SK-N-SH (cell line): ENCODE results near the gene TSEN2. TPM values are rescaled to one million over a fixed set of nuclear protein-coding genes. Genes with fewer than 3 reads are reported as not detected.
"Not testable (repeated sequence)": the region's sequence is repeated elsewhere in the genome, so short reads cannot be mapped to it uniquely, and the experiment has no call there.

ENCODE experiments used
- CTCF ChIA-PET: fragments of 300-600, 350-600 bp; formaldehyde crosslinking; extraction: SDS; loops from one replicate; lab custom pipeline; 2021; lab: Yijun Ruan, JAX
- POLR2A ChIA-PET: fragments of 350-600 bp; sonication (Branson Sonifier 250); formaldehyde crosslinking; extraction: SDS; loops from one replicate; lab custom pipeline; 2020; ENCODE audit warnings: antibody characterized with exemption, inconsistent platforms; lab: Yijun Ruan, JAX
- DNase-seq: peaks from one replicate; pipeline ENCODE4 v3.0.0; 2012
- H2AFZ ChIP-seq: fragments of 200-600 bp; sonication (generic); 2 replicates; pipeline ENCODE4 v1.8.1; 2016; ENCODE audit warnings: antibody characterized with exemption, mild to moderate bottlenecking, low read depth
- H3F3A ChIP-seq: fragments of 200-600 bp; sonication (generic); replicated peaks from 2 replicates; pipeline ENCODE3; 2016; ENCODE audit warnings: antibody characterized with exemption, mild to moderate bottlenecking; ENCODE audit not compliant: insufficient read depth
- H3K27ac ChIP-seq, 2 experiments: fragments of 200-500 bp in 1 of 2; fragments of 200-600 bp in 1 of 2; sonication (Bioruptor generic) in 1 of 2; sonication (generic), shearing (Covaris generic) in 1 of 2; 2 replicates each; pipeline versions ENCODE4 v1.5.1 to v1.6.1; 2014 to 2016; ENCODE audit warnings: low read depth in 2 of 2, inconsistent platforms in 1 of 2, low read length in 1 of 2, mild to moderate bottlenecking in 1 of 2, mixed read lengths in 1 of 2
- H3K27me3 ChIP-seq: fragments of 200-600 bp; sonication (generic), shearing (Covaris generic); 2 replicates; pipeline ENCODE4 v1.6.1; 2016; ENCODE audit warnings: mixed run types; ENCODE audit not compliant: insufficient read depth
- H3K36me3 ChIP-seq, 2 experiments: fragments of 200-500 bp in 1 of 2; fragments of 200-600 bp in 1 of 2; sonication (Bioruptor generic) in 1 of 2; sonication (generic) in 1 of 2; replicated peaks in 1 of 2; 2 replicates each; pipeline versions ENCODE3 to v1.5.1; 2014 to 2016; ENCODE audit warnings: low read length in 1 of 2, mild to moderate bottlenecking in 1 of 2; ENCODE audit not compliant: insufficient read depth in 2 of 2, control insufficient read depth in 1 of 2
- H3K4me1 ChIP-seq, 2 experiments: fragments of 200-500 bp in 1 of 2; fragments of 200-600 bp in 1 of 2; sonication (Bioruptor generic) in 1 of 2; sonication (generic), shearing (Covaris generic) in 1 of 2; 2 replicates each; pipeline versions ENCODE4 v1.5.1 to v1.6.1; 2014 to 2016; ENCODE audit warnings: low read depth in 1 of 2, low read length in 1 of 2, mixed run types in 1 of 2; ENCODE audit not compliant: insufficient read depth in 2 of 2, control insufficient read depth in 1 of 2
- H3K4me2 ChIP-seq: fragments of 200-600 bp; sonication (generic), shearing (Covaris generic); 2 replicates; pipeline ENCODE4 v1.6.1; 2017; ENCODE audit warnings: mixed run types
- H3K4me3 ChIP-seq, 2 experiments: fragments of 200-500 bp in 1 of 2; fragments of 200-600 bp in 1 of 2; sonication (Bioruptor generic) in 1 of 2; sonication (generic), shearing (Covaris generic) in 1 of 2; 2 replicates each; pipeline versions ENCODE4 v1.5.1 to v1.8.1; 2014 to 2016; ENCODE audit warnings: low read depth in 2 of 2, inconsistent platforms in 1 of 2, low read length in 1 of 2, mild to moderate bottlenecking in 1 of 2, mixed read lengths in 1 of 2, moderate library complexity in 1 of 2
- H3K79me2 ChIP-seq: fragments of 200-600 bp; sonication (generic); 2 replicates; pipeline ENCODE4 v1.8.1; 2017; ENCODE audit warnings: mild to moderate bottlenecking; ENCODE audit not compliant: insufficient read depth
- H3K9ac ChIP-seq: fragments of 200-600 bp; sonication (generic); 2 replicates; pipeline ENCODE4 v1.6.1; 2017; ENCODE audit warnings: mixed run types
- H3K9me2 ChIP-seq: fragments of 200-600 bp; sonication (generic); 2 replicates; pipeline ENCODE4 v1.6.1; 2017; ENCODE audit warnings: mixed run types
- H3K9me3 ChIP-seq: fragments of 200-600 bp; sonication (generic); 2 replicates; pipeline ENCODE4 v1.6.1; 2017; ENCODE audit warnings: mixed run types, mild to moderate bottlenecking, moderate library complexity
- H4K20me1 ChIP-seq: fragments of 200-600 bp; sonication (generic); 2 replicates; pipeline ENCODE4 v1.6.1; 2017; ENCODE audit warnings: mild to moderate bottlenecking, mixed run types; ENCODE audit not compliant: insufficient read depth
- CTCF ChIP-seq: fragments of 200-600 bp; sonication (generic); IDR thresholded peaks from 2 replicates; pipeline ENCODE4 v1.6.1; 2017; ENCODE audit warnings: antibody characterized with exemption, mild to moderate bottlenecking, moderate library complexity
- ELF1 ChIP-seq: IDR thresholded peaks from 2 replicates; pipeline ENCODE4 v1.4.0; 2012
- EP300 ChIP-seq, 2 experiments: IDR thresholded peaks; 2 replicates each; pipeline versions ENCODE4 v1.4.0 to v1.6.1; 2012; ENCODE audit warnings: borderline replicate concordance in 1 of 2, low read depth in 1 of 2, low read length in 1 of 2
- EZH2phosphoT487 ChIP-seq: fragments of 200-600 bp; sonication (generic); IDR thresholded peaks from 2 replicates; pipeline ENCODE4 v1.6.1; 2017; ENCODE audit warnings: low read depth, mixed run types, mild to moderate bottlenecking, antibody characterized with exemption, moderate library complexity, borderline replicate concordance
- FOSL2 ChIP-seq: IDR thresholded peaks from 2 replicates; pipeline ENCODE4 v1.4.0; 2012; ENCODE audit warnings: low read depth, mild to moderate bottlenecking, moderate library complexity, borderline replicate concordance
- IRF3 ChIP-seq: fragments of 150-350 bp; IDR thresholded peaks from 2 replicates; pipeline ENCODE4 v1.6.1; 2016; ENCODE audit warnings: mild to moderate bottlenecking, low read depth, low read length
- MEF2A ChIP-seq: IDR thresholded peaks from 2 replicates; pipeline ENCODE4 v1.4.0; 2012; ENCODE audit warnings: low read depth, borderline replicate concordance
- NFIC ChIP-seq: IDR thresholded peaks from 2 replicates; pipeline ENCODE4 v1.4.0; 2012; ENCODE audit warnings: borderline replicate concordance
- POLR2AphosphoS5 ChIP-seq: IDR thresholded peaks from 2 replicates; pipeline ENCODE4 v1.6.1; 2012; ENCODE audit warnings: low read depth, low read length
- TEAD4 ChIP-seq: IDR thresholded peaks from 2 replicates; pipeline ENCODE4 v1.4.0; 2012; ENCODE audit warnings: mild to moderate bottlenecking, borderline replicate concordance; ENCODE audit not compliant: insufficient read depth
- WGBS: methylation state at CpG from one replicate; pipeline ENCODE4 v1.1.6; 2017; ENCODE audit warnings: low lambda C conversion rate; 5-methylcytosine and 5-hydroxymethylcytosine counted together
- polyA plus RNA-seq, 3 experiments: library from polyadenylated mRNA; depleted of rRNA; stranded (reverse); fragments of >200 nt; gene quantifications; 2 replicates each; pipeline ENCODE4 v1.2.3, GENCODE V29; 2012

The TSEN2 gene
- polyA plus RNA-seq, 1 of the 3 experiments (the other 2 are of a cell fraction) = 13.0 TPM

GRCh38 chr3:12477256-12477655 lies 7.0 kb upstream of the TSEN2 start (continued):
- TF ChIP-seq POLR2AphosphoS5 = no peak
- TF ChIP-seq ELF1 = no peak
- TF ChIP-seq CTCF = no peak

GRCh38 chr3:12478326-12478725 lies 6.0 kb upstream of the TSEN2 start:
- no peak overlapping the region for H3K9ac ChIP-seq
- H3K9me2 ChIP-seq = no peaks in the 10 kb centered on the region
- H3K4me2 ChIP-seq = no peak overlapping the region
- H3K27ac ChIP-seq = no peak overlapping the region
- 70% methylated on average over 5 of the region's 5 CpGs for WGBS
- H3K4me1 ChIP-seq = peaks cover 3 to 10% of the 10 kb centered on the region in 2 experiments; a peak in 3 of 4 replicates
- CTCF ChIA-PET = interaction anchor here (0.8 to 5.4 kb wide), 7 partner anchors 13 to 600 kb away, joined by 3 to 97 read pairs (median 15); no protein-coding TSS in a partner anchor
- no peaks in the 10 kb centered on the region for H3K9me3 ChIP-seq
- H4K20me1 ChIP-seq = no peaks in the 10 kb centered on the region
- DNase-seq = no peak
- H3F3A ChIP-seq = peaks cover 16% of the 10 kb centered on the region
- no peaks in the 10 kb centered on the region for H3K79me2 ChIP-seq
- no peak overlapping the region for H3K4me3 ChIP-seq
- H3K36me3 ChIP-seq = no peaks in the 10 kb centered on the region
- POLR2A ChIA-PET = no interaction called here
- H3K27me3 ChIP-seq = no peaks in the 10 kb centered on the region
- TF ChIP-seq TEAD4 (no peak), FOSL2 (no peak), EP300 (IDR thresholded peaks at IDR 0.05; ENCODE audit: borderline replicate concordance in 1 of 2, low read depth in 1 of 2, low read length in 1 of 2) (no peak), IRF3 (no peak), MEF2A (no peak), NFIC (no peak), EZH2phosphoT487 (no peak)
- no peak overlapping the region for H2AFZ ChIP-seq

- Histone ChIP-seq H3F3A (peaks cover 16% of the 10 kb centered on the region), H3K4me1 (peaks cover 10 to 15% of the 10 kb centered on the region in 2 experiments; a peak in 3 of 4 replicates)
- CTCF ChIA-PET = interaction anchor here (0.6 to 5.4 kb wide), 51 partner anchors 9 to 714 kb away, joined by 3 to 97 read pairs (median 4); no protein-coding TSS in a partner anchor
- not testable (repeated sequence) for H3K4me2 ChIP-seq, H3K27me3 ChIP-seq, H3K36me3 ChIP-seq, H3K27ac ChIP-seq, H3K79me2 ChIP-seq, H2AFZ ChIP-seq, H3K9ac ChIP-seq, H3K4me3 ChIP-seq, H3K9me3 ChIP-seq, H4K20me1 ChIP-seq, DNase-seq, H3K9me2 ChIP-seq
- WGBS = 83% methylated on average over 3 of the region's 3 CpGs
- POLR2A ChIA-PET = interaction anchor here (1.4 kb wide), 1 partner anchor 344 kb away, joined by 4 read pairs; no protein-coding TSS in a partner anchor
Observed at GRCh38 chr3:12479198-12479597, 5.1 kb upstream of the TSEN2 start.
